Putamen (tissue), 1 donor: Measurements from ENCODE around the gene SLU7.
"Not testable (repeated sequence)": the region's sequence is repeated elsewhere in the genome, so short reads cannot be mapped to it uniquely, and the experiment has no call there.

ENCODE experiments used
- DNase-seq: peaks from one replicate; pipeline ENCODE4 v3.0.0-alpha.2; 2016; ENCODE audit warnings: low spot score

Gene SLU7

GRCh38 chr5:160450164-160450932 is 31.5 kb upstream of the SLU7 start:
- DNase-seq, result no peak

GRCh38 chr5:160449458-160449857 is 30.6 kb upstream of the SLU7 start:
- no peak for DNase-seq

GRCh38 chr5:160448886-160449285 is 30.0 kb upstream of the SLU7 start:
- no peak for DNase-seq

DNA sequence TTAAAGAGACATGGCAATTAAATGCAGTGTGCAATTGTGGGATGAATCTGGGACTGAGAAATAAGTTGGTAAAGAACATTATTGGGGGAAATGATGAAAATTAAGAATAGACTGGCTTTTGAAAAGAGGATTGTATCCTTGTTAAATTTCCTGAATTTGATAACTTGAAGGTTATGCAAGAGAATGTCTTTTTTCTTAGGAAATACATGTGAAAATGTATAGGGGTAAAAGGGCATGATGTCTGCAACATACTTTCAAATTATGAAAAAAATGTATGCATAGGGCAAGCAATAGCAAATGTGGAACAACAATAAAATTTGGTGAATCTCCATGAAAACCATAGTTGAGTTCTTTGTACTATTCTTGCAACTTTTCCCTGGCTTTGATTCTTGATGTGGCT is 26.9 kb upstream of the SLU7 start:
- no peak for DNase-seq

GRCh38 chr5:160445132-160445531 is 26.3 kb upstream of the SLU7 start:
- no peak for DNase-seq

DNA sequence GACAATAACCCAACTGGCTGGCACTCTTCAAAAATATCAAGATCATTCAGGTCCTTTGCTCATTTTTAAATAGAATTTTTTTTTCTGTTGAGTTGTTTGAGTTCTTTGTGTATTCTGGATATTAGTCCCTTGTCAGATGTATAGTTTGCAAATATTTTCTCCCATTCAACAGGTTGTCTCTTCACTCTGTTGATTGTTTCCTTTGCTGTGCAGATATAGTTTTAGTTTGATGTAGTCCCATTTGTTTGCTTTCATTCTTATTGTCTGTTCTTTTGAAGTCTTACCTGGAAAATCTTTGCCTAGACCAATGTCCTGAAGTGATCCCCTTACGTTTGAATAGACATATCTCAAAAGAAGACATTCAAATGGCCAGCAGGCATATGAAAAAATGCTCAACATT is 25.5 kb upstream of the SLU7 start:
- DNase-seq, result no peak

GRCh38 chr5:160442824-160443431 is 24.0 kb upstream of the SLU7 start:
- DNase-seq, result no peak

- no peak for DNase-seq
Measured at GRCh38 chr5:160441311-160441781, 22.5 kb upstream of the SLU7 start.

DNA sequence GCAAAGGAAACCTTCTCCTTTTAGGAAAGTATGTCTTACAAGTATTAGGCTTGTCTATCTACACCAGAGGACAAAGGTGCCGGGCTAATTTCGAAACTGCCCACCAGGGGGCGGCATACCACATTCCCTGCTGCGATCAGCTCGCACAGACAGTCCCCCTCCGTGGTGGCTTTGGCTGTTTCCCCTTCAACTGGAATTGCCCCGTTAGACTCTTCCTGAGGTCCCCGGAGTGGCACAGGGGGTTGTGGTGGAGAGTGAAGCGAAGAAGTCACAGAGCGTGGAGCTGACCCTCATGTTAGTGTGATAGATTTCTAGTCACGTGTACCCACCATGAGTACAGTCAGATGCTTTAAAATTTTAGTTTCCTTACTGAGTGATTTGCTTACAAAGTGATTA is 20.3 kb upstream of the SLU7 start:
- peak; percentile 80 for DNase-seq

DNA sequence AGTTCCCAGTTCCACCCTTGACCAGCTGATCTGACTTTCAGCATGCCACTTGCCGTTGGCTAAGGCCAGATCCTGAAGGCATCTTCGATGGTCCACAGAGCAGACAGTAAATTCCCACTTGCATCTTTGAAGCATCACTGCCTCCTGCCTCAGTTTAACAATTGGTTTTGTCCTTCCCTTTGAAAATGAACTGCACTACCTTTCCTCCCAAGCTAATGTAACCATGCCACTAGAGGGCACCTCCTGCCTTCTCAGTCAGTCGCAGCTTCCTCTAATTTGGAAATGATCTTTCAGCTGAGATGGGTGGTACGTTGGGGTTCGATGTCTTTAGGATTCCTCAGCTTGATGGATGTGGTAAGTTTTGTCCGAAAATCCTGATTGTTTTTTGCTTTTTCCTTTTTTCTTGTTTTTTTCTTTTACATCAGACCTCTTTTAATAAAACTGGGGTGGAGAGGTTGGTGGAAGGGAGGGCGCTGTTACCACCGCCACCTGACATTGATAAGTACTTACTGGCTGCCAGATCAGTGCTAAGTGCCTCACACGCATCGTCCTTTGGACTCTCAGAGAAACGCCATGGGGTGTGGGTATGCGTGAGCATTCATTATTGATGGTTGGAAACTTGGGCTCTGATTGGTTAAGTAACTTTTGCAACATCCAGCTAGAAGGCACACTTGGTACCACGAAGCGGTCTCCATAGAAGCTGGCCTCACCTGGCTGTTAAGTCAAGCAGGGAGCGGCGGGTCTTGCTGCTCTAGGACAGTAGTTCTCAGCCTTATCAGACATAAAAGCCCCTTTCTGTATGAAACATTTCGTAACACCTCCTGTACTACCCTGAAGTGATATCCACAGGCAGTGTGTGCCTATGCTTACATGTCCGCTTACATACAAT is 19.7 kb upstream of the SLU7 start:
- DNase-seq, result peak; percentile 70

DNA sequence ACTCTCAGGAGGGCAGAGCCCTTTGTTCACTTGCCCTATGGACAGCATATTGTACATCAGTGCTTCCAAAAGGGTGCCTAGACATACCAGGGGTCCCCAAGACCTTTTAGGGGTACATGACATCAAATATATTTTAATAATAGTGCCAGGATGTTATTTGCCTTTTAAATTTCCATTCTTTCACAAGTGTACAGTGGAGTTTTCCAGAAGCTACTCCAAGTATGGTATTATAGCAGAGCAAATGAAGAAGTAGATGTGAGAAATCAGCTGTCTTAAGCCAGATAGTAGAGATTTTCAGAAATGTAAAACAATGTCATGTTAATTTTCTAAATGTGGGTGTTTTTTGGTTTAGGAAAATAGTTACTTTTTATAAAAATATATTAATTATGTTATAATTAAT is 18.4 kb upstream of the SLU7 start:
- no peak for DNase-seq

DNA sequence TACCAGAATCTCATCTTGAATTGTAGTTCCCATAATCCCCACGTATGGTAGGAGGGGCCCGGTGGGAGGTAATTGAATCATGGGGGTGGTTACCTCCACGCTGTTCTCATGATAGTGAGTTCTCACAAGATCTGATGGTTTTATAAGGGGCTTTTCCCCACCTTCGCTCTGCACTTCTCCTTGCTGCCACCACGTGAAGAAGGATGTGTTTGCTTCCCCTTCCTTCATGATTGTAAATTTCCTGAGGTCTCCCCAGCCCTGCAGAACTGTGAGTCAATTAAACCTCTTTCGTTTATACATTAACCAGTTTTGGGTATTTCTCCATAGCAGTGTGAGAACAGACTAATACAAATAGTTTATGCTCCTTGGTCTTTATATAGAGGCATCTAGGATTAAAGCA is 17.8 kb upstream of the SLU7 start:
- DNase-seq, result not testable (repeated sequence)

- no peak for DNase-seq
Measured at GRCh38 chr5:160436017-160436416, 17.1 kb upstream of the SLU7 start.

DNA sequence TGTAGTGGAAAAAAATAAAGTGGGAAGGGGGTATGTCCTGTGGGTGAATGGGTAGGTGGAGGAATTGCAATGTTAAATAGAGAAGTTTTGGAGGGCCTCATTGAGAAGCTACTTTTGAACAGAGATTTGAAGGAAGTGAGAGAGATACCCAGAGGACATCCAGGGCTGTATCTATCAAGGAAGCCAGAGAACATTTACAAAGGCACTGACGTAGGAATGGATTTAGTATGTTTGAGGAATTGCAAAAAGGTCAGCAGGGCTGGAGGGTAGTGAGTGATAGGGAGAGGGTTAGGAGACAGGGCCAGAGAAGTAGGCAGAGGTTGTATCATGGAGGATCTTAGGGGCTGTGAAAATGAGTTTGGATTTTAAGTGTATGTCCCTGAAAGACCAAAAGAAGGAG is 16.7 kb upstream of the SLU7 start:
- DNase-seq, result no peak

- peak; percentile 84 for DNase-seq
Measured at GRCh38 chr5:160434022-160434531, 15.2 kb upstream of the SLU7 start.

GRCh38 chr5:160432787-160433186 is 13.9 kb upstream of the SLU7 start:
- no peak for DNase-seq

DNA sequence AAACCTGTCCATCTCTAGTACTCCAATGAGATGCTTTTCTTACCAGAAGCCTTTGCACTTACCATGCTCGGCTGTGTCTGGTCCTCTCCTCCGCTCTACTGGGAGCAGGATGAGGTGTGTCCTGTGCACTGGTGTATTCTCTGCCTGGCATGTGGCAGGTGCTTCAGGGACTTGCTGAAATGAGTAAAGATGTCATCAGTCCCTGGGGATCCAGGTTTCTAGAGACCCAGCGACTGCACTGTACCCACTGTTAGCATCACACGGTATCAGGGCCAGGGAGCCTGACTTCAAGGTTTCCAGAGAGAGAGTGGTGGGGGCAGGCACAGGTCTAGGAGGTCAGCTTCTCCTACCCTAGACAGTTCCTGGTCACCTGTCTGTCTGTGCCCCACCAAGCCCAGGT is 13.3 kb upstream of the SLU7 start:
- no peak for DNase-seq

DNA sequence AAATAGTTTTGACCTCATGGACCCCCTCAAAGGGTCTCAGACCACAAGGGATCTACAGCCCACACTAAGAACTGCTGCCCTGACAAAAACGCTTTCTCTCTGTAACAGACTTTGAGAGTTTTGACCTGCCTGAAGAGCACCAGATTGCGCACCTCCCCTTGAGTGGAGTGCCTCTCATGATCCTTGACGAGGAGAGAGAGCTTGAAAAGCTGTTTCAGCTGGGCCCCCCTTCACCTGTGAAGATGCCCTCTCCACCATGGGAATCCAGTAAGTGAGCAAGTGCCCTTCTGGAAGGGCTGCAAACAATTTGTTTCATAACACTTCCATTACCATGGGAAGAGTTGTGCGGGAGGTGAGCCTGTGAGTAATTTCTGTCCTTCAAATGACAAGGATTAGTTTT is 8.7 kb upstream of the SLU7 start:
- DNase-seq, result no peak

- DNase-seq, result no peak
Measured at GRCh38 chr5:160423099-160423498, 4.2 kb upstream of the SLU7 start.

DNA sequence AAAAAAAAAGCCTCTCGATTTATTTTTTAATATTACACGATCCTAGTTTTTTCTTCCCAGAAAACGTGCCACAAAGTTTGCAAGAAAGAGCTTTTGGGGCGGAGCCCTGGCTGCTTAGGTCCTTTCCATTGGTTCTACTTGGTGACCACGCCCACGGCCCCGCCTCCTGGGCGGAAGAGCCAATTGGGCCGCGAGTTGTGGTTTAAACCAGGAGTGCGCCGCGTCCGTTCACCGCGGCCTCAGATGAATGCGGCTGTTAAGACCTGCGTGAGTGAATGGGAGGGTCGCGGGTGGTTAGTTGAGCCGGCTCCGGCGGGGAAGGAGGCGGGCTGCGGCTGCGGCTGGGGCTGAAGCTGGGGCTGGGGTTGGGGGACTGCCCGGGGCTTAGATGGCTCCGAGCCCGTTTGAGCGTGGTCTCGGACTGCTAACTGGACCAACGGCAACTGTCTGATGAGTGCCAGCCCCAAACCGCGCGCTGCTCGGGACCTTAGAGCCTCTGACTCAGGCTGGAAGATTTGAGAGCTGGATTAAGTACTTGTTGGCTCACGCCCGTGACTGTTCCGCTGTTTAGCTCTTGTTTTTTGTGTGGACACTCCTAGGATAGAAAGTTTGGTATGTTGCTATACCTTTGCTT is 2.9 kb upstream of the SLU7 start, which contains the start of gene PTTG1:
TSS of gene PTTG1 (plus strand) at position 231 of the 634 bp plus-strand sequence. CDS start 458 bp downstream, outside the sequence.
- peak; percentile 88 for DNase-seq

GRCh38 chr5:160420331-160420610 is 1.4 kb upstream of the SLU7 start:
- no peak for DNase-seq
